Measurements from ENCODE around the gene PDLIM3. TPM values are rescaled to one million over a fixed set of nuclear protein-coding genes. Genes with fewer than 3 reads are reported as not detected.

PDLIM3 gene
- total RNA-seq: not detected
- polyA plus RNA-seq: not detected
- total RNA-seq: 0 to 0.26 (median 0) reads per million in 6 experiments

GRCh38 chr4:185534866-185535611 is at the start of gene PDLIM3:
TSS of gene PDLIM3 (minus strand) at chr4:185535507. CDS start at chr4:185535434, 73 bp downstream.
- H3K27ac Mint-ChIP-seq: no peak within 1 kb of the TSS
- peaks cover 0 to 8% (median 3%) of the 10 kb centered on the region in 4 donors for H3K4me1 Mint-ChIP-seq
- no peak for DNase-seq
- peak within 1 kb of the TSS in 9 of 10 donors; percentile 34 to 74 (median 64) for H3K4me3 Mint-ChIP-seq
- POLR2A ChIA-PET: no interaction called here
- no peaks in the 10 kb centered on the region for H3K36me3 Mint-ChIP-seq
- ATAC-seq: peak in 1 of 2 donors; percentile 29
- H3K27me3 Mint-ChIP-seq: peaks cover 30 to 43% (median 35%) of the 10 kb centered on the region in 5 donors
- H3K9me3 Mint-ChIP-seq: no peaks in the 10 kb centered on the region

GRCh38 chr4:185583813-185584212 is 48.5 kb upstream of the PDLIM3 start:
- POLR2A ChIA-PET: no interaction called here
- peaks cover 9 to 14% (median 11%) of the 10 kb centered on the region in 4 donors for H3K4me1 Mint-ChIP-seq
- no peak overlapping the region for H3K4me3 Mint-ChIP-seq
- H3K9me3 Mint-ChIP-seq: peaks cover 0 to 1% (median 0%) of the 10 kb centered on the region in 9 donors
- ATAC-seq: no peak
- peaks cover 22 to 66% (median 43%) of the 10 kb centered on the region in 5 donors for H3K27me3 Mint-ChIP-seq
- no peak for DNase-seq
- no peak overlapping the region for H3K27ac Mint-ChIP-seq
- peaks cover 0 to 2% (median under 1%) of the 10 kb centered on the region in 3 donors for H3K36me3 Mint-ChIP-seq

- peaks cover 0 to 2% (median 0%) of the 10 kb centered on the region in 3 donors for H3K36me3 Mint-ChIP-seq
- ATAC-seq: no peak
- POLR2A ChIA-PET: no interaction called here
- H3K27me3 Mint-ChIP-seq: peaks cover 22 to 57% (median 38%) of the 10 kb centered on the region in 5 donors
- no peak for DNase-seq
- no peak overlapping the region for H3K27ac Mint-ChIP-seq
- peaks cover 0 to 1% (median 0%) of the 10 kb centered on the region in 9 donors for H3K9me3 Mint-ChIP-seq
- H3K4me1 Mint-ChIP-seq: peaks cover 8 to 11% (median 10%) of the 10 kb centered on the region in 4 donors
- H3K4me3 Mint-ChIP-seq: no peak overlapping the region
Observed at GRCh38 chr4:185582651-185583400, 47.5 kb upstream of the PDLIM3 start.

GRCh38 chr4:185580699-185581098 is 45.4 kb upstream of the PDLIM3 start:
- Mint-ChIP-seq H3K27ac (no peak overlapping the region), H3K4me3 (no peak overlapping the region), H3K4me1 (no peaks in the 10 kb centered on the region), H3K27me3 (peaks cover 8 to 39% (median 25%) of the 10 kb centered on the region in 5 donors), H3K9me3 (peaks cover 0 to 1% (median 0%) of the 10 kb centered on the region in 9 donors), H3K36me3 (peaks cover 0 to 2% (median 0%) of the 10 kb centered on the region in 3 donors)
- ATAC-seq (no peak), DNase-seq (no peak)
- POLR2A ChIA-PET: no interaction called here

GRCh38 chr4:185578284-185578683 is 43.0 kb upstream of the PDLIM3 start:
- Mint-ChIP-seq H3K9me3 (peaks cover 0 to 1% (median 0%) of the 10 kb centered on the region in 9 donors), H3K4me3 (no peak overlapping the region), H3K27me3 (peaks cover 9 to 34% (median 21%) of the 10 kb centered on the region in 5 donors), H3K27ac (no peak overlapping the region), H3K36me3 (peaks cover 0 to 2% (median 0%) of the 10 kb centered on the region in 3 donors), H3K4me1 (no peaks in the 10 kb centered on the region)
- no peak for DNase-seq
- ATAC-seq: no peak
- POLR2A ChIA-PET: no interaction called here

DNA sequence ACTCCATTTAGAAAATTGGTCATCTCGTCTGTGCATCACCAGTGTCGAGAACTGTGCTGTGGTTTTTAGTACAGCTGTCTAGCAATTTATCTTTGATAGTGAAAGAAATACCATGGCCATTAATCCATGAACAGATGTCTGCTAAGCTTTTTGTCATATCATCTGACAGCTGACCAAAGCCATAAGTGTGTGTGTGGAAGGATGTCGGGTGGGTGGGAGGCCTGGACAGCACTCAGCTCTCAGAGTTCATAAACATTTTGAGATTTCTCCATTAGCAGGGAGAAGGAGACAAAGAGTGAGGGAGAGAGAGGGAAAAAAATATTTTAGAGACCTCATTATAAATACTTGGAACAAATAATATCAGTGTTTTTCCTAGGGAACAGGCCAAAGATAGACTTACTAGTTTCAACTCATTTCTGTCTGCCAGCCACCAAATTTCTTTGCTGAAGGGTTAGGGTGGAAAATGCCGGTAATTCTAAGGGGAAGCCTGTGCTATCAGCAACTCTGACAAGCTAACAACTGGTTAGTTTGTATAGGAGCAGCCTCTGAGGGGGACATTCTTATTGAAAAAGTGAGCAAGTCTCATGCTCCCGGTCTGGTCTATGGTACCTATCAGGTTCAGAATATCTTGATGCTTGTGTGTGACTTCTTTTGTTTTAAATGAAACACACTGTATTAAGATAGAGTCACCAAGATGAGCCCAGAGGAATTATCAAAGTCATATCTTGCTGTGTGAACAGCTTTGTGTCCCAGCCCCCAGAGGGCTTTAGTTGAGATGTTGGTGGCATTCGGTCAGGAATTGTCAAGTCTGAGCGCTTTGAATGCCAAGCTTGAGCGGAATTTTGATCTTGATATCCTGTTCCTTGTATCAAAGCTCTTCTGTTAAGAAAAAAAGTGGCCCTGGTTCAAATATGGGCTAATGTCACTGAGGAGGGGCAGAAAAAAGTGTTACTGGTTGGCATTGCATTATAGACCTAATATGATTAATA is 41.9 kb upstream of the PDLIM3 start:
- H3K4me3 Mint-ChIP-seq: no peak overlapping the region
- peaks cover 8 to 28% (median 22%) of the 10 kb centered on the region in 5 donors for H3K27me3 Mint-ChIP-seq

GRCh38 chr4:185576314-185576961 is 41.1 kb upstream of the PDLIM3 start:
- Mint-ChIP-seq H3K9me3 (peaks cover 0 to 1% (median 0%) of the 10 kb centered on the region in 9 donors), H3K27ac (no peak overlapping the region), H3K36me3 (peaks cover 0 to 2% (median 0%) of the 10 kb centered on the region in 3 donors), H3K4me1 (no peaks in the 10 kb centered on the region), H3K27me3 (peaks cover 8 to 26% (median 21%) of the 10 kb centered on the region in 5 donors), H3K4me3 (no peak overlapping the region)
- DNase-seq: no peak
- ATAC-seq: no peak
- POLR2A ChIA-PET: no interaction called here

More for the DNA sequence above, 41.9 kb upstream of the PDLIM3 start:
- Mint-ChIP-seq H3K9me3 (peaks cover 0 to 1% (median 0%) of the 10 kb centered on the region in 9 donors), H3K36me3 (peaks cover 0 to 2% (median 0%) of the 10 kb centered on the region in 3 donors), H3K27ac (no peak overlapping the region), H3K4me1 (no peaks in the 10 kb centered on the region)
- no peak for DNase-seq
- POLR2A ChIA-PET: no interaction called here
- ATAC-seq: no peak

DNA sequence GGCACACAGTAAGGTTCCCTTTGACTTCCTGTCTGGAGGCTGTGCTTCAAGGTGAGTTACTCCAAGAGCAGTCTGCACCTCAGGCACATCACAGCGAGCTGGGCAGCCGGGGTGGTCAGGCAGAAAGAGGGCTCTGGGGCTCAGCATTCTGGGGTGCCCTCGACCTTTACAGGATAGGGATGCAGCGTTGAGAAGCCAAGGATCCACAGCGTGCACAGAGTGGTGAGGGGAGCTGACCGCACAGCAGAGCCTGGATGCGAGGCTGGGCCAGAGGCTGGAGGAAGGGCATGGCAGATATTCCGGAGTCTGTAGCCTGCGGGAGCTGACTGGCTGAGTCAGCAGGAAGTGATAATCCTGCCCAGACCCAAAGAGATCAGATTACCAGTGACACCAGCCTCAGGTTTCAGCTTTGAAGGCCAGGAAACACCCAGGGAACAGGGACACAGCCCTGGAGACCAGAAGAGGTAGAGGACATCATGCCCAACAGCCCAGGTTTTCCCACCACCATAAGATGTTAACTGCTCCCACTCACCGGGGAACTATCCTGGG is 38.4 kb upstream of the PDLIM3 start:
- Mint-ChIP-seq H3K36me3 (no peaks in the 10 kb centered on the region), H3K4me1 (no peaks in the 10 kb centered on the region), H3K9me3 (peaks cover 0 to 2% (median 0%) of the 10 kb centered on the region in 9 donors), H3K4me3 (no peak overlapping the region), H3K27ac (no peak overlapping the region), H3K27me3 (peaks cover 7 to 31% (median 14%) of the 10 kb centered on the region in 5 donors)
- POLR2A ChIA-PET: no interaction called here
- DNase-seq (no peak), ATAC-seq (no peak)

DNA sequence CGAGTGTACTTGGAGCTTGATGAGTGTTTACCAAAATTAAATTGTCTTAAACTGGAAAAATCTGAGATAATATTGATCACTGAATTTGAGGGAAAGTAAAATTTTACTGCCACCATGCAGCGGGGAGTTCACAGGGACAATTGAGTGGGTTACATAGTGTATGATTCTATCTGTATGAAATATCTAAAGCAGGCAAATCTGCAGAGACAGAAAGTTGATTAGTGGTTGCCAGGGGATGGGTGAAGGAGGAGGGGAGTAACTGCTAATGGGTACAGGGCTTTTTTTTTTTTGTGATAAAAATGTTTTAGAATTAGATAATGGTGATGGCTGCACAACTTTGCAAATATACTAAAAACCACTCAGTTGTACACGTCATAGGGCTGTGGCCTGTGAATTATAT is 35.4 kb upstream of the PDLIM3 start:
- H3K27me3 Mint-ChIP-seq: peaks cover 6 to 29% (median 15%) of the 10 kb centered on the region in 5 donors
- DNase-seq (no peak), ATAC-seq (no peak)
- H3K27ac Mint-ChIP-seq: peak overlapping the region in 1 of 10 donors; percentile 17
- peaks cover 0 to 3% (median 0%) of the 10 kb centered on the region in 9 donors for H3K9me3 Mint-ChIP-seq
- POLR2A ChIA-PET: no interaction called here
- peaks cover 0 to 2% (median 0%) of the 10 kb centered on the region in 3 donors for H3K36me3 Mint-ChIP-seq
- H3K4me1 Mint-ChIP-seq: no peaks in the 10 kb centered on the region
- H3K4me3 Mint-ChIP-seq: no peak overlapping the region

- no peak overlapping the region for H3K27ac Mint-ChIP-seq
- POLR2A ChIA-PET: no interaction called here
- peaks cover 0 to 4% (median 2%) of the 10 kb centered on the region in 3 donors for H3K36me3 Mint-ChIP-seq
- H3K4me1 Mint-ChIP-seq: no peaks in the 10 kb centered on the region
- peaks cover 0 to 12% (median 3%) of the 10 kb centered on the region in 9 donors for H3K9me3 Mint-ChIP-seq
- DNase-seq (no peak), ATAC-seq (no peak)
- H3K4me3 Mint-ChIP-seq: no peak overlapping the region
- H3K27me3 Mint-ChIP-seq: peaks cover 5 to 10% (median 7%) of the 10 kb centered on the region in 5 donors
Observed at GRCh38 chr4:185567381-185568376, 32.4 kb upstream of the PDLIM3 start.

Measured in naive thymus-derived CD8-positive, alpha-beta T cell (primary cell).